OCI-LY1 (cell line): ENCODE measurements around the gene CYFIP1.

Experiments used
- H2AFZ ChIP-seq: fragments of 200-600 bp; sonication (generic), shearing (Covaris generic); 2 replicates; pipeline ENCODE4 v1.6.0; 2014; ENCODE audit warnings: antibody characterized with exemption, mild to moderate bottlenecking, low read length
- H3F3A ChIP-seq: fragments of 200-600 bp; sonication (generic), shearing (Covaris generic); 2 replicates; pipeline ENCODE4 v1.6.0; 2014; ENCODE audit warnings: mild to moderate bottlenecking, antibody characterized with exemption, low read length, moderate library complexity; ENCODE audit not compliant: insufficient read depth
- H3K27ac ChIP-seq: fragments of 200-600 bp; sonication (generic); 2 replicates; pipeline ENCODE4 v1.5.1; 2014; ENCODE audit warnings: low read length, mixed run types, mild to moderate bottlenecking, low read depth; ENCODE audit not compliant: poor library complexity, severe bottlenecking
- H3K27me3 ChIP-seq: fragments of 200-600 bp; sonication (generic); 2 replicates; pipeline ENCODE4 v1.6.0; 2014; ENCODE audit warnings: antibody characterized with exemption, mild to moderate bottlenecking, low read length, moderate library complexity; ENCODE audit not compliant: insufficient read depth
- H3K36me3 ChIP-seq: fragments of 200-600 bp; sonication (generic); 2 replicates; pipeline ENCODE4 v1.6.1; 2014; ENCODE audit warnings: mild to moderate bottlenecking, antibody characterized with exemption, low read length, moderate library complexity, mixed read lengths; ENCODE audit not compliant: insufficient read depth
- H3K4me1 ChIP-seq: fragments of 200-600 bp; sonication (generic); 2 replicates; pipeline ENCODE4 v1.5.1; 2014; ENCODE audit warnings: mild to moderate bottlenecking, low read length, moderate library complexity; ENCODE audit not compliant: insufficient read depth, severe bottlenecking
- H3K4me2 ChIP-seq: fragments of 200-600 bp; sonication (generic), shearing (Covaris generic); 2 replicates; pipeline ENCODE4 v1.6.1; 2014; ENCODE audit warnings: low read length
- H3K4me3 ChIP-seq: fragments of 200-600 bp; sonication (generic); 2 replicates; pipeline ENCODE4 v1.5.1; 2014; ENCODE audit warnings: low read length, low read depth, mild to moderate bottlenecking, mixed read lengths; ENCODE audit not compliant: poor library complexity, severe bottlenecking
- H3K79me2 ChIP-seq: fragments of 200-600 bp; shearing (Covaris generic); 2 replicates; pipeline ENCODE4 v1.6.1; 2016; ENCODE audit warnings: mixed run types, low read length, mixed read lengths; ENCODE audit not compliant: insufficient read depth
- H3K9ac ChIP-seq: fragments of 200-600 bp; sonication (generic), shearing (Covaris generic); 2 replicates; pipeline ENCODE4 v1.6.1; 2014; ENCODE audit warnings: mild to moderate bottlenecking, low read length, mixed read lengths
- H3K9me2 ChIP-seq: fragments of 200-600 bp; sonication (generic), shearing (Covaris generic); 2 replicates; pipeline ENCODE4 v1.6.1; 2014; ENCODE audit warnings: low read depth, mild to moderate bottlenecking, low read length, mixed read lengths
- H3K9me3 ChIP-seq: fragments of 200-600 bp; shearing (Covaris generic); 2 replicates; pipeline ENCODE4 v1.6.1; 2014; ENCODE audit warnings: low read length, mixed read lengths
- H4K20me1 ChIP-seq: fragments of 200-600 bp; sonication (generic), shearing (Covaris generic); 2 replicates; pipeline ENCODE4 v1.6.0; 2016; ENCODE audit warnings: mild to moderate bottlenecking, low read length; ENCODE audit not compliant: insufficient read depth
- CTCF ChIP-seq: fragments of 200-600 bp; sonication (generic), shearing (Covaris generic); IDR thresholded peaks from 2 replicates; pipeline ENCODE4 v1.5.1; 2017; ENCODE audit warnings: mild to moderate bottlenecking, antibody characterized with exemption, low read length, moderate library complexity, mixed read lengths
- EZH2 ChIP-seq: fragments of 200-600 bp; sonication (generic), shearing (Covaris generic); IDR thresholded peaks from 2 replicates; pipeline ENCODE4 v1.8.0; 2017; ENCODE audit warnings: borderline replicate concordance, mixed run types, mild to moderate bottlenecking, antibody characterized with exemption, low read length, moderate library complexity, mixed read lengths

CYFIP1 gene

GRCh38 chr15:22959321-22960101 is 20.7 kb downstream of the CYFIP1 start:
- H2AFZ ChIP-seq: no peak overlapping the region
- H3K4me1 ChIP-seq: no peaks in the 10 kb centered on the region
- H3F3A ChIP-seq: no peaks in the 10 kb centered on the region
- no peak overlapping the region for H3K9ac ChIP-seq
- H4K20me1 ChIP-seq: no peaks in the 10 kb centered on the region
- H3K27me3 ChIP-seq: peaks cover 4% of the 10 kb centered on the region; the same call in 1 of the 2 replicates
- H3K79me2 ChIP-seq: no peaks in the 10 kb centered on the region
- H3K9me2 ChIP-seq: no peaks in the 10 kb centered on the region
- no peaks in the 10 kb centered on the region for H3K36me3 ChIP-seq
- H3K27ac ChIP-seq: no peak overlapping the region
- H3K9me3 ChIP-seq: no peaks in the 10 kb centered on the region
- no peak overlapping the region for H3K4me2 ChIP-seq
- no peak for TF ChIP-seq CTCF
- no peak for TF ChIP-seq EZH2
- H3K4me3 ChIP-seq: no peak overlapping the region

GRCh38 chr15:22958487-22959280 is 21.5 kb downstream of the CYFIP1 start:
- Histone ChIP-seq H3K9me3 (no peaks in the 10 kb centered on the region), H2AFZ (no peak overlapping the region), H4K20me1 (no peaks in the 10 kb centered on the region), H3K36me3 (no peaks in the 10 kb centered on the region), H3K79me2 (no peaks in the 10 kb centered on the region), H3F3A (no peaks in the 10 kb centered on the region), H3K4me3 (no peak overlapping the region), H3K27ac (no peak overlapping the region), H3K4me2 (no peak overlapping the region), H3K27me3 (peaks cover 4% of the 10 kb centered on the region; the same call in 1 of the 2 replicates), H3K4me1 (no peaks in the 10 kb centered on the region), H3K9me2 (no peaks in the 10 kb centered on the region), H3K9ac (no peak overlapping the region)
- TF ChIP-seq CTCF (no peak), EZH2 (no peak)

GRCh38 chr15:22956978-22957260 is 23.2 kb downstream of the CYFIP1 start:
- Histone ChIP-seq H3K4me3 (no peak overlapping the region), H3K36me3 (no peaks in the 10 kb centered on the region), H3K9me3 (no peaks in the 10 kb centered on the region), H3K27me3 (peaks cover 4% of the 10 kb centered on the region; the same call in 1 of the 2 replicates), H3K9ac (no peak overlapping the region), H2AFZ (no peak overlapping the region), H3K4me1 (no peaks in the 10 kb centered on the region), H3K79me2 (no peaks in the 10 kb centered on the region), H3K4me2 (no peak overlapping the region), H3K27ac (no peak overlapping the region), H3F3A (no peaks in the 10 kb centered on the region), H3K9me2 (no peaks in the 10 kb centered on the region), H4K20me1 (no peaks in the 10 kb centered on the region)
- no peak for TF ChIP-seq CTCF
- no peak for TF ChIP-seq EZH2
